ENCODE results near the gene ARID1A.

The ARID1A gene

GRCh38 chr1:26717017-26717491 is 21.2 kb downstream of the ARID1A start:
- Histone ChIP-seq H3K4me3 (ENCODE audit: low read length, poor library complexity, severe bottlenecking) (no peak overlapping the region), H3K36me3 (ENCODE audit: insufficient read depth, low read length) (peaks cover 77% of the 10 kb centered on the region; the same call in 1 of the 2 replicates), H3K79me2 (ENCODE audit: insufficient read depth, low read length) (peaks cover 100% of the 10 kb centered on the region), H3K4me2 (ENCODE audit: low read depth, low read length, poor library complexity, severe bottlenecking) (no peak overlapping the region), H3K9me2 (replicated peaks; ENCODE audit: low read depth, low read length) (no peaks in the 10 kb centered on the region), H3F3A (ENCODE audit: low read depth) (0 out of 2 replicates have a peak, but pooled peaks cover 4% of the 10 kb centered on the region), H3K9ac (ENCODE audit: low read depth, low read length, poor library complexity, severe bottlenecking) (no peak overlapping the region), H3K4me1 (ENCODE audit: insufficient read depth, low read length, poor library complexity, severe bottlenecking) (peaks cover 23% of the 10 kb centered on the region), H3K27me3 (ENCODE audit: insufficient read depth, low read length, poor library complexity, severe bottlenecking) (no peaks in the 10 kb centered on the region), H4K20me1 (ENCODE audit: insufficient read depth, low read length, poor library complexity, severe bottlenecking) (peaks cover 95% of the 10 kb centered on the region), H2AFZ (ENCODE audit: low read length) (no peak overlapping the region), H3K9me3 (ENCODE audit: insufficient read depth, low read depth, low read length) (no peaks in the 10 kb centered on the region)
- TF ChIP-seq EZH2phosphoT487 (IDR thresholded peaks at IDR 0.05; ENCODE audit: borderline replicate concordance) (no peak), CTCF (conservative IDR thresholded peaks at IDR 0.05; ENCODE audit: low read length) (no peak)

GRCh38 chr1:26719205-26719604 is 23.4 kb downstream of the ARID1A start:
- Histone ChIP-seq H4K20me1 (ENCODE audit: insufficient read depth, low read length, poor library complexity, severe bottlenecking) (peaks cover 96% of the 10 kb centered on the region), H3K9ac (ENCODE audit: low read depth, low read length, poor library complexity, severe bottlenecking) (no peak overlapping the region), H3K4me1 (ENCODE audit: insufficient read depth, low read length, poor library complexity, severe bottlenecking) (peaks cover 41% of the 10 kb centered on the region), H3K9me2 (replicated peaks; ENCODE audit: low read depth, low read length) (no peaks in the 10 kb centered on the region), H3F3A (ENCODE audit: low read depth) (peaks cover 12% of the 10 kb centered on the region; the same call in 1 of the 2 replicates), H3K27me3 (ENCODE audit: insufficient read depth, low read length, poor library complexity, severe bottlenecking) (no peaks in the 10 kb centered on the region), H3K4me2 (ENCODE audit: low read depth, low read length, poor library complexity, severe bottlenecking) (no peak overlapping the region), H3K9me3 (ENCODE audit: insufficient read depth, low read depth, low read length) (no peaks in the 10 kb centered on the region), H3K79me2 (ENCODE audit: insufficient read depth, low read length) (peaks cover 100% of the 10 kb centered on the region), H3K36me3 (ENCODE audit: insufficient read depth, low read length) (peaks cover 55% of the 10 kb centered on the region; the same call in 1 of the 2 replicates), H3K4me3 (ENCODE audit: low read length, poor library complexity, severe bottlenecking) (no peak overlapping the region), H2AFZ (ENCODE audit: low read length) (no peak overlapping the region)
- TF ChIP-seq EZH2phosphoT487 (IDR thresholded peaks at IDR 0.05; ENCODE audit: borderline replicate concordance) (no peak), CTCF (conservative IDR thresholded peaks at IDR 0.05; ENCODE audit: low read length) (no peak)

GRCh38 chr1:26721669-26722355 is 26.0 kb downstream of the ARID1A start:
- no peak overlapping the region for H3K9ac ChIP-seq (ENCODE audit: low read depth, low read length, poor library complexity, severe bottlenecking)
- H3K4me3 ChIP-seq (ENCODE audit: low read length, poor library complexity, severe bottlenecking), result no peak overlapping the region
- TF ChIP-seq EZH2phosphoT487 (IDR thresholded peaks at IDR 0.05; ENCODE audit: borderline replicate concordance) (no peak), CTCF (conservative IDR thresholded peaks at IDR 0.05; ENCODE audit: low read length) (no peak)
- peaks cover 100% of the 10 kb centered on the region for H3K79me2 ChIP-seq (ENCODE audit: insufficient read depth, low read length)
- H3F3A ChIP-seq (ENCODE audit: low read depth), result peaks cover 12% of the 10 kb centered on the region; the same call in 1 of the 2 replicates
- no peak overlapping the region for H2AFZ ChIP-seq (ENCODE audit: low read length)
- peaks cover 45% of the 10 kb centered on the region for H3K4me1 ChIP-seq (ENCODE audit: insufficient read depth, low read length, poor library complexity, severe bottlenecking)
- no peaks in the 10 kb centered on the region for H3K9me3 ChIP-seq (ENCODE audit: insufficient read depth, low read depth, low read length)
- peak overlapping the region; percentile 70 for H3K4me2 ChIP-seq (ENCODE audit: low read depth, low read length, poor library complexity, severe bottlenecking)
- no peaks in the 10 kb centered on the region for H3K27me3 ChIP-seq (ENCODE audit: insufficient read depth, low read length, poor library complexity, severe bottlenecking)
- peaks cover 95% of the 10 kb centered on the region for H4K20me1 ChIP-seq (ENCODE audit: insufficient read depth, low read length, poor library complexity, severe bottlenecking)
- H3K36me3 ChIP-seq (ENCODE audit: insufficient read depth, low read length), result peaks cover 37% of the 10 kb centered on the region; the same call in 1 of the 2 replicates
- H3K9me2 ChIP-seq (replicated peaks; ENCODE audit: low read depth, low read length), result no peaks in the 10 kb centered on the region
